Large intestine (tissue), 3 donors: ENCODE data around the gene KRTAP19-6. TPM values are rescaled to one million over a fixed set of nuclear protein-coding genes. Genes with fewer than 3 reads are reported as not detected.
"Not testable (repeated sequence)": the region's sequence is repeated elsewhere in the genome, so short reads cannot be mapped to it uniquely, and the experiment has no call there.

Experiments
- DNase-seq, 2 donors: peaks; one replicate each; pipeline versions ENCODE4 v3.0.0 to v3.0.0-alpha.2; 2013
- H3K27ac ChIP-seq: one replicate; pipeline ENCODE4 v1.5.1; 2013; ENCODE audit warnings: low read length
- H3K27me3 ChIP-seq: 2 replicates; pipeline ENCODE4 v1.6.1; 2013; ENCODE audit warnings: low read length; ENCODE audit not compliant: control insufficient read depth, insufficient read depth
- H3K36me3 ChIP-seq: 2 replicates; pipeline ENCODE4 v1.6.1; 2013; ENCODE audit warnings: low read length; ENCODE audit not compliant: control insufficient read depth, insufficient read depth
- H3K4me1 ChIP-seq: one replicate; pipeline ENCODE4 v1.6.1; 2013; ENCODE audit warnings: low read length; ENCODE audit not compliant: control insufficient read depth, insufficient read depth
- H3K4me3 ChIP-seq: one replicate; pipeline ENCODE4 v1.5.1; 2013; ENCODE audit warnings: low read length
- H3K9me3 ChIP-seq: one replicate; pipeline ENCODE4 v1.6.1; 2013; ENCODE audit warnings: mild to moderate bottlenecking, low read depth, low read length, moderate library complexity; ENCODE audit not compliant: control insufficient read depth
- WGBS: methylation state at CpG from one replicate; pipeline ENCODE4 v1.1.5; 2013; ENCODE audit warnings: low lambda C conversion rate; ENCODE audit not compliant: insufficient coverage; 5-methylcytosine and 5-hydroxymethylcytosine counted together
- polyA plus RNA-seq: library from polyadenylated mRNA; unstranded; fragments of 120-200 nt; gene quantifications from one replicate; pipeline ENCODE4 v1.2.1, GENCODE V29; 2013

The KRTAP19-6 gene
- polyA plus RNA-seq, 1 donor: not detected

- H3K27me3 ChIP-seq: no peaks in the 10 kb centered on the region
- no peak for DNase-seq
Observed at GRCh38 chr21:30555095-30555494, 13.4 kb upstream of the KRTAP19-6 start.

GRCh38 chr21:30552782-30553181 is 11.1 kb upstream of the KRTAP19-6 start:
- Histone ChIP-seq H3K27ac (no peak overlapping the region), H3K4me1 (no peaks in the 10 kb centered on the region), H3K27me3 (no peaks in the 10 kb centered on the region), H3K4me3 (no peak overlapping the region), H3K36me3 (no peaks in the 10 kb centered on the region), H3K9me3 (no peaks in the 10 kb centered on the region)
- DNase-seq: no peak
- no CpG with 5 or more reads among the region's 1 CpG for WGBS

More at GRCh38 chr21:30555095-30555494, 13.4 kb upstream of the KRTAP19-6 start:
- Histone ChIP-seq H3K27ac (no peak overlapping the region), H3K9me3 (no peaks in the 10 kb centered on the region), H3K36me3 (no peaks in the 10 kb centered on the region), H3K4me1 (no peaks in the 10 kb centered on the region), H3K4me3 (no peak overlapping the region)
- 94% methylated on average over 2 of the region's 2 CpGs for WGBS

DNA sequence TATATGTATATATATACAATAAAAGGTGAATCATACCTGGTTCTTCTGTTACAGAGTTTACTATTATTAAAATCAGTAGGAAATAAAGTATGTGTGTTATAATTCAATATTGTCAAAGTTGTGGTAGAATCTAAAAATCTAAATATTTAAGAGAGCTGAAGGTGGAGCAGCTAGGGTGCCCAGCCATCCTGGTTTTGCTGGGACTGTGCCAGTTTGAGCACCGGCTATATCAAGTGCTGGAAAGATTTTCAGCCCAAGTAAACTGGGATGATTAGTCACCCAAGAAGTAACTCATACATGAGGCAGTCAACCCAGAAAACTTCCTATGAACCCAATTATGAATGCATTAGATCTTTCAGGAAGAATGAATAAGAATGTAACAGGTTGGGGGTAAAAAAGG is 22.8 kb downstream of the KRTAP19-6 start:
- no peak for DNase-seq
- no peak overlapping the region for H3K4me3 ChIP-seq
- WGBS: no CpG with 5 or more reads among the region's 1 CpG
- H3K27me3 ChIP-seq: no peaks in the 10 kb centered on the region
- H3K27ac ChIP-seq: no peak overlapping the region
- H3K36me3 ChIP-seq: no peaks in the 10 kb centered on the region
- H3K4me1 ChIP-seq: no peaks in the 10 kb centered on the region
- no peaks in the 10 kb centered on the region for H3K9me3 ChIP-seq

DNA sequence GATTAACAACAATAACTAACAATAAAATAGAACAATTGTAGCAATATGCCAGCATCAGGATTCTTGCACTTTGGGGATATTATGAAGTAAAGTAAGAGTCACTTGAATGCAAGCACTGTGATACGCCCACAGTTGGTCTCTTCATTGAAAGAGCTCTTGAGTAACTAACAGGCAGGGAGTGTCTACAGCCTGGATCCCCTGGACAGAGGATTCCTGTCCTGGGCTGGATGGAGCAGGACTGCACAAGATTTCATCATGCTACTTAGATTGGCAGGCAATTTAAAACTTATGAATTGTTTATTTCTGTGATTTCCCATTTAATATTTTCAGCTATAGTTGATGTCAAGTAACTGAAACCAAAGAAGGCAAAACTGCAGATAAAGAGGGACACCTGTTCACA is 26.0 kb downstream of the KRTAP19-6 start:
- WGBS: no CpG with 5 or more reads among the region's 1 CpG
- H3K36me3 ChIP-seq: no peaks in the 10 kb centered on the region

GRCh38 chr21:30505621-30506205 is 36.0 kb downstream of the KRTAP19-6 start:
- H3K4me3 ChIP-seq, H3K9me3 ChIP-seq, H3K27me3 ChIP-seq, H3K4me1 ChIP-seq, H3K36me3 ChIP-seq, H3K27ac ChIP-seq, DNase-seq: not testable (repeated sequence)
- no CpG with 5 or more reads among the region's 4 CpGs for WGBS

More for the DNA sequence above, 26.0 kb downstream of the KRTAP19-6 start:
- Histone ChIP-seq H3K27me3 (no peaks in the 10 kb centered on the region), H3K27ac (no peak overlapping the region), H3K4me3 (no peak overlapping the region), H3K9me3 (no peaks in the 10 kb centered on the region), H3K4me1 (no peaks in the 10 kb centered on the region)
- no peak for DNase-seq

GRCh38 chr21:30502041-30502440 is 39.6 kb downstream of the KRTAP19-6 start, which contains the start of gene KRTAP19-5:
KRTAP19-5 (minus strand) TSS chr21:30502141; CDS start chr21:30502090, 51 bp downstream.
- H3K4me3 ChIP-seq: no peak within 1 kb of the TSS
- no peak for DNase-seq
- H3K27me3 ChIP-seq: no peaks in the 10 kb centered on the region
- no peaks in the 10 kb centered on the region for H3K4me1 ChIP-seq
- no peak within 1 kb of the TSS for H3K27ac ChIP-seq
- no peaks in the 10 kb centered on the region for H3K36me3 ChIP-seq
- WGBS: no CpG with 5 or more reads among the region's 6 CpGs
- no peaks in the 10 kb centered on the region for H3K9me3 ChIP-seq

- Histone ChIP-seq H3K27me3 (no peaks in the 10 kb centered on the region), H3K4me3 (no peak within 1 kb of the TSS), H3K4me1 (no peaks in the 10 kb centered on the region), H3K9me3 (no peaks in the 10 kb centered on the region), H3K36me3 (no peaks in the 10 kb centered on the region), H3K27ac (no peak within 1 kb of the TSS)
- 60% methylated on average over 1 of the region's 4 CpGs for WGBS
- no peak for DNase-seq
Observed at GRCh38 chr21:30497065-30497464, 44.6 kb downstream of the KRTAP19-6 start, which contains the start of gene KRTAP19-4. KRTAP19-4 (minus strand) TSS chr21:30497165; CDS start chr21:30497110, 55 bp downstream.

DNA sequence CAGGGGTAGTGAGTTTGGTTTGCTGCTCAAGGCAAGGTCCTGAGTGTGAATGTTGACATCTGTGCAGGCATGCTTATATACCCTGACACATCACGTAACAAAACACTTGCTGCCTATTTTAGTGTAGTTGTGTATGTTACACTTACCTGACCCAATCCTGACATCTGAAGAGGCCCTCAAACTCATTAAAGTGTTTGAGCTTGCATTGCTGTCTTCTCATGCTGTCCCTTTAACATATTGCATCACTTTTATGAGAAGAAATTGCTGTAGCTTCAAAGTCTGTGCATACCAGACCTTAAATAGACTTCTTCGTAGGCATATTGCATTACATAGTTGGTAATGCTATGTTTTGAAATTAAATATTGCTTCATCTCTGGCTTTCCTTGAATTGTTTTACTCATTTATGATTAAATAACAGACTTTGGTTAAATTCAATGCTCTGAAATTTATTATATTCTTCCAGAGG is 49.7 kb downstream of the KRTAP19-6 start, which contains the start of gene KRTAP19-3:
KRTAP19-3 (minus strand) TSS at position 51 of the 466 bp plus-strand sequence. CDS start 56 bp downstream, outside the sequence.
- no peaks in the 10 kb centered on the region for H3K36me3 ChIP-seq
- no peaks in the 10 kb centered on the region for H3K4me1 ChIP-seq
- no peaks in the 10 kb centered on the region for H3K27me3 ChIP-seq
- H3K27ac ChIP-seq: no peak within 1 kb of the TSS
- WGBS: no CpG with 5 or more reads among the region's 2 CpGs
- no peak within 1 kb of the TSS for H3K4me3 ChIP-seq
- peak in 1 of 2 donors; percentile 3 for DNase-seq
- H3K9me3 ChIP-seq: no peaks in the 10 kb centered on the region

Other genes with a start within 250 kb of the KRTAP19-6 start
- not detected for gene KRTAP26-1, start 221.5 kb downstream of the KRTAP19-6 start, polyA plus RNA-seq
- gene KRTAP27-1, start 204.2 kb downstream of the KRTAP19-6 start, polyA plus RNA-seq: not detected
- gene KRTAP23-1, start 193.3 kb downstream of the KRTAP19-6 start, polyA plus RNA-seq: not detected
- gene KRTAP13-2, start 169.6 kb downstream of the KRTAP19-6 start, polyA plus RNA-seq: not detected
- not detected for gene KRTAP13-1, start 145.8 kb downstream of the KRTAP19-6 start, polyA plus RNA-seq
- gene KRTAP13-3, start 115.9 kb downstream of the KRTAP19-6 start, polyA plus RNA-seq: not detected
- not detected for gene KRTAP13-4, start 111.6 kb downstream of the KRTAP19-6 start, polyA plus RNA-seq
- gene KRTAP15-1, start 101.6 kb downstream of the KRTAP19-6 start, polyA plus RNA-seq: not detected
- gene KRTAP19-1, start 61.5 kb downstream of the KRTAP19-6 start, polyA plus RNA-seq: not detected
- gene KRTAP19-2, start 54.4 kb downstream of the KRTAP19-6 start, polyA plus RNA-seq: not detected
- not detected for gene KRTAP19-3, start 49.9 kb downstream of the KRTAP19-6 start, polyA plus RNA-seq
- gene KRTAP19-4, start 44.7 kb downstream of the KRTAP19-6 start, polyA plus RNA-seq: not detected
- gene KRTAP19-5, start 39.7 kb downstream of the KRTAP19-6 start, polyA plus RNA-seq: not detected
- not detected for gene KRTAP19-7, start 19.4 kb upstream of the KRTAP19-6 start, polyA plus RNA-seq
- gene KRTAP22-2, start 48.5 kb upstream of the KRTAP19-6 start, polyA plus RNA-seq: not detected
- not detected for gene KRTAP6-3, start 50.6 kb upstream of the KRTAP19-6 start, polyA plus RNA-seq
- gene KRTAP6-2, start 57.0 kb upstream of the KRTAP19-6 start, polyA plus RNA-seq: not detected
- gene KRTAP22-1, start 59.2 kb upstream of the KRTAP19-6 start, polyA plus RNA-seq: not detected
- gene KRTAP6-1, start 72.1 kb upstream of the KRTAP19-6 start, polyA plus RNA-seq: not detected
- gene KRTAP20-1, start 74.6 kb upstream of the KRTAP19-6 start, polyA plus RNA-seq: not detected
- not detected for gene KRTAP20-4, start 78.8 kb upstream of the KRTAP19-6 start, polyA plus RNA-seq
- gene KRTAP20-2, start 93.3 kb upstream of the KRTAP19-6 start, polyA plus RNA-seq: not detected
- gene KRTAP20-3, start 101.0 kb upstream of the KRTAP19-6 start, polyA plus RNA-seq: not detected
- not detected for gene KRTAP21-3, start 176.9 kb upstream of the KRTAP19-6 start, polyA plus RNA-seq
- gene KRTAP21-2, start 205.4 kb upstream of the KRTAP19-6 start, polyA plus RNA-seq: not detected
- gene KRTAP21-1, start 213.6 kb upstream of the KRTAP19-6 start, polyA plus RNA-seq: not detected